Epithelial cell of esophagus (primary cell): ENCODE measurements around the gene ACAD9.
A peak's percentile ranks its signal among the peaks of the same experiment; 100 is the strongest.

Experiments used
- DNase-seq: peaks from one replicate; pipeline ENCODE4 v3.0.0; 2010; ENCODE audit warnings: low read depth
- H3K4me3 ChIP-seq: 2 replicates; pipeline ENCODE4 v1.5.1; 2011; ENCODE audit warnings: mild to moderate bottlenecking, low read length, control low read depth
- TF ChIP-seq, protein P1 (sequence below): IDR thresholded peaks from 2 replicates; pipeline ENCODE4 v1.5.1; 2011; ENCODE audit warnings: low read depth, mild to moderate bottlenecking, low read length, control low read depth, inconsistent platforms; ENCODE audit not compliant: insufficient read depth; ENCODE audit errors: missing control alignments

ACAD9 gene

DNA sequence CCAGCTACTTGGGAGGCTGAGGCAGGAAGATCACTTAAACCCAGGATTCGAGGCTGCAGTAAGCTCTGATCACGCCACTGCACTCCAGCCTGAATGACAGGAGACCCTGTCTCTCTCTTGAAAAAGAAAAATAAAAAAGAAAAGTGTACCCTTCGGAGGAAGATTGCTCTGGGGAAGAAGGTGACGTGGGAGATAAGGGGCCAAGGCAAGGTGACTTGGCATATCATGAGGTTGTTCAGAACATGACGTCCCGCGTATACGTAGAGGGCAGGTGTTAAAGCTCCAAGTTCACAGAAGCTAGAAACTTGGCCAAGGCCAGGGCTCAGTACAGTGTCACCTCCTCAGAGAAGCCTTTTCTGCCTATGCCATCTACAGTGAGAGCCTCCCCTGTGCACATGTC, 6.7 kb upstream of the ACAD9 start:
- DNase-seq, result no peak
- no peak overlapping the region for H3K4me3 ChIP-seq
- TF ChIP-seq, protein P1, sequence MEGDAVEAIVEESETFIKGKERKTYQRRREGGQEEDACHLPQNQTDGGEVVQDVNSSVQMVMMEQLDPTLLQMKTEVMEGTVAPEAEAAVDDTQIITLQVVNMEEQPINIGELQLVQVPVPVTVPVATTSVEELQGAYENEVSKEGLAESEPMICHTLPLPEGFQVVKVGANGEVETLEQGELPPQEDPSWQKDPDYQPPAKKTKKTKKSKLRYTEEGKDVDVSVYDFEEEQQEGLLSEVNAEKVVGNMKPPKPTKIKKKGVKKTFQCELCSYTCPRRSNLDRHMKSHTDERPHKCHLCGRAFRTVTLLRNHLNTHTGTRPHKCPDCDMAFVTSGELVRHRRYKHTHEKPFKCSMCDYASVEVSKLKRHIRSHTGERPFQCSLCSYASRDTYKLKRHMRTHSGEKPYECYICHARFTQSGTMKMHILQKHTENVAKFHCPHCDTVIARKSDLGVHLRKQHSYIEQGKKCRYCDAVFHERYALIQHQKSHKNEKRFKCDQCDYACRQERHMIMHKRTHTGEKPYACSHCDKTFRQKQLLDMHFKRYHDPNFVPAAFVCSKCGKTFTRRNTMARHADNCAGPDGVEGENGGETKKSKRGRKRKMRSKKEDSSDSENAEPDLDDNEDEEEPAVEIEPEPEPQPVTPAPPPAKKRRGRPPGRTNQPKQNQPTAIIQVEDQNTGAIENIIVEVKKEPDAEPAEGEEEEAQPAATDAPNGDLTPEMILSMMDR, result no peak

DNA sequence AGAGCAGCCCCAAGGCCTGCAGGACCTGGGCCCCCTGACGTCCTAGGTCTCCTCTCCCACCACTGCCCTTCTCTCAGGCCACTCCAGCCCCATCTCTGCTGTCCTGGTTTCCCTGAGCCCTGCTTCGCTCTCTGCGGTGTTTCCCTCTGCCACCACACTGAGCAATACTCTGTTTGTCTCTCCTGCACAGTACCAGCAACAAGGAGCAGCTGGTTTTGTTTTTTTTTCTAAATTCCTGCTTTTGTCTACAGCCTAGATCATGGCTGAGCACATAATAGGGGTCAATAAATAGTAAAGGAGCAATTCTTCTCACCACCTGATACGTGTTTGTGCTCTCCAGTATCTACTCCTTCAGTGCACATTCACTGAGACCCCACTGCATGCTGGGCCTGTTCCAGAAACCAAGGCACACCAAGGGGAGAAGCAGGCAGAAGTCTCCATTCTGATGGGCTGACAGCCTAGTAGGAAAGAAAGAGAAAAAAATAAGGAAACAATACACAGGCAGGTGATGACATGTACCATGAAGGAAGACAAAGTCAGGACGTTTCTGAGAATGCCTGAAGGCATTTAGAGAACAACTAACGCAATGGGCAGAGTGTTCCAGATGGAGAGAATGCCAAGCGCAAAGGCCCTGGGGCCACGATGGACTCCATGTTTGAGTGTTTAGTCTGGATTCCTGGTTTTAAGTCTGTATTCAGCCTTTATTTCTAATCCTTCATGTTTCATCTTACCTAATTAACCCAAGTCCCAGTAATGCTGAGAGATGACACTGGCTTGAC, 6.0 kb upstream of the ACAD9 start:
- TF ChIP-seq, protein P1, result no peak
- no peak overlapping the region for H3K4me3 ChIP-seq
- DNase-seq, result peak; percentile 75

DNA sequence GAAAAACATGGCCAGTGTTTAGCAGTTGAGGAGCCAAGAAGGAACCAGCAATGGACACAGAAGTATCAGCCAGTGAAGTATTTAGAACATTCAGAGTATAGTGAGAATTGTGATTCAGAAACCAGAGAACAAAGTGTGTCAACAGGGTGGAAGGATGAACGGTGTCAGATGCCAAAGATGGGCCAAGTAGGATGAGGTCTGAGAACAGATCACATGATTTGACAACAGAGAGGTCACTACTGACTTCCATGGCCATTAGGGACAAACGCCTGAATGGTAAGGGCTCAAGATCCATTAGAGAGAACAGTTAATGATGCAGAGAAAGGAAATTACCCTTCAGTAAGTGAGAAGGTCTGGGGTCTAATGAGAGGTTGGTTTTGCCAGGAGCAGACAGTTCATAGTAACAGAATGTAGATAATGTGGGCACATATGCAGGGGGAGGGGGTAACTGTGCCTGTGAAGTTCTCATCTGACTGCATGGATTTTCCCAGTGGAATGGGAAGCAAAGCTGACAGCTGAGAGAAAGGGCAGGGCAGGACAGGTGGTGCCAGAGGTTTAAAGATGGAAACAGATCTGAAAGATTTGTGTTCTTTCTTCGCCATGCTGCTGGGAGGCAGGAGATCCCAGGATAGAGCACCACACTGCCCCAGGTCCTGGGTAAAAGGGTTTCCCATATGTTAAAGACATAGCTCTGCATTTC, 4.8 kb upstream of the ACAD9 start:
- TF ChIP-seq, protein P1, result no peak
- no peak overlapping the region for H3K4me3 ChIP-seq
- no peak for DNase-seq

DNA sequence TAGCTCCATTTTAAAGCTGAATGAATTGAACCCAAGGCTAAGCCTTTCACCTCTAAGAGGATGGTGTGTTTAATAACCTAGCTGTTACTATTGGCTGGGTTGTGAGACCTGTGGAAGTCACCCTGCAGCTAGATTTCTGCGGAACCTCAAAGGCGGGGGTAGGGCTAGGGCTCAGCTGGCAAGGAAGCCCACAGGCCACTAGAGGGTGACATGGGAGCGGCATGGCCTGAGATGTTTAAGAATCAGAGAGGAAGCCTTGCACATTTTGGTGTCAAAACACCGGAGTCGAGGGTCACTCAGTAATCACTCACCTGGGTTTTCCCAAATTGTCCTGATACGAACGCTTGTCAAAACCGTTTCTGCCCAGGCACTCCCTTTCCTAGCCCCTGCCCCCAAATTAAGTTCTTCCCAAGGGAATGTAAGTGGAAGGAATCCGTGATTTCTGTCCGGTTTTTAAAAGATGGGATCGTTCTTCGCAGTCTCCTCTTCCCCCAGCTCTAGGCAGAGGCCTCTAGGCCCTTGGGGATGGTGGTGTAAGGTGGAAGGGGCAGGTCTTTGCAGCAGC, 3.8 kb upstream of the ACAD9 start:
- H3K4me3 ChIP-seq, result no peak overlapping the region
- peak; percentile 21 for DNase-seq
- TF ChIP-seq, protein P1, result peak; percentile 46

DNA sequence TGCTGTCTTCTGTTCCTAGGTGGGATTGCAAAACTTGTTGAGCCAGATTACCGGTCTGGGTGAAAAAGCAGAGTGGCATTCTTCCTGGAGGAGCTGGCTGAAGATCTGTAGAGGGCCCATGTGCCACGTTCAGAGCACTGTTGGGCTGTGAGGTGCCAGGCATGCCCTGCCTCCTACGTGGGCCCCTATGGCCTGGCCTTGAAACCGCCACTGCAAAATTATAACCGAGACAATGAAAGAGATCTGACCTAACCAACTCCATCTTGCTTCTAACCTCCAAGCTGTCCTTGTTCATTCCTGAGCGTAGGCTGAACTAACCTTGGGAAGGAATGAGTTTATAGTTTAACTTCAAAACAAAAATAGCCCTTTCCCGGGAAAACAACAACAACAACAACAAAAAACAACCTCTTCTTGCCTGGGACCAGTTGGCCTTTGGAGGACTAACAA, 1.4 kb upstream of the ACAD9 start:
- TF ChIP-seq, protein P1, result no peak
- H3K4me3 ChIP-seq, result peak overlapping the region; percentile 98
- DNase-seq, result no peak

DNA sequence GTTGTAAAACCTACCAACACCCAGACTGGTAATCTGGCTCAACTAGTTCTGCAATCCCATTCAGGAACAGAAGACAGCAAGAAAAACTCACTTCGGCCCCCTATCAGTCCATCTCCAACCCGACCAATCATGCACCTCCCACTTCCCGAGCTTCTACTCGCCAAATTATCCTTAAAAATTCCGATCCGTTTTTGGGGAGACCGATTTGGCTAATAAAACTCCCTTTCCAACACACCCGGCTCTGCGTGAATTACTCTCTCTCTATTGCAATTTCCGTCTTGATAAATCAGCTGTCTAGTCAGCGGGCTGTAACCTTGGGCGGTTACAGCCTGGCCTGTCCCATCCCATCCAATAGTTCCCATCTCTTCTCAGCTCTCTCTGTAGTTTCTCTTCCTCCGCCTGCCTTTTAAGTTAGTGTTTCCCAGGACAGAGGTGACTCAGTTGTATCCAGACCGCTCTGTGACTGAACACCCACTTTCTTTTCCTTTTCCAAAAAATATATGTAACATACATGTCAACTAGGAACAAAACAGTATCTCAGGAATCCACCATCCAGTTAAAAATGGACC, 780 bp upstream of the ACAD9 start:
- peak overlapping the region; percentile 98 for H3K4me3 ChIP-seq
- TF ChIP-seq, protein P1, result no peak
- peak; percentile 72 for DNase-seq
